ENCODE measurements around the gene AKAP1. TPM values are rescaled to one million over a fixed set of nuclear protein-coding genes. Genes with fewer than 3 reads are reported as not detected.

Gene AKAP1
- polyA plus RNA-seq, 1 donor from 2014 or later, result 38.7 TPM

GRCh38 chr17:57085448-57086068 is 512 bp downstream of the AKAP1 start:
- Histone ChIP-seq H3K9me2 (ENCODE audit: insufficient read depth, low read length) (no peaks in the 10 kb centered on the region), H3K36me3 (ENCODE audit: insufficient read depth, low read length) (no peaks in the 10 kb centered on the region), H3K79me2 (replicated peaks; ENCODE audit: insufficient read depth, low read length) (peaks cover 15% of the 10 kb centered on the region), H3F3A (ENCODE audit: insufficient read depth, low read length, poor library complexity, severe bottlenecking) (no peaks in the 10 kb centered on the region), H3K27ac (ENCODE audit: low read length) (peak overlapping the region; percentile 55), H2AFZ (ENCODE audit: low read depth, low read length) (peak overlapping the region; percentile 70), H4K20me1 (ENCODE audit: insufficient read depth) (no peaks in the 10 kb centered on the region), H3K4me3 (ENCODE audit: low read length) (peak overlapping the region; percentile 96), H3K27me3 (ENCODE audit: insufficient read depth, low read depth, low read length) (peaks cover 3% of the 10 kb centered on the region), H3K4me2 (ENCODE audit: low read length) (peak overlapping the region; percentile 52), H3K9me3 (ENCODE audit: low read length) (no peaks in the 10 kb centered on the region), H3K9ac (ENCODE audit: low read length) (peak overlapping the region; percentile 79)
- TF ChIP-seq EZH2 (IDR thresholded peaks at IDR 0.05; ENCODE audit: borderline replicate concordance, insufficient read depth, low read length, poor library complexity, severe bottlenecking), result no peak
- peak; percentile 84 for TF ChIP-seq MXI1 (conservative IDR thresholded peaks at IDR 0.05; ENCODE audit: poor library complexity, severe bottlenecking)
- peak; percentile 54 for TF ChIP-seq POLR2AphosphoS5 (IDR thresholded peaks at IDR 0.05)
- TF ChIP-seq SMC3 (conservative IDR thresholded peaks at IDR 0.05; ENCODE audit: poor library complexity), result peak; percentile 10

- no peaks in the 10 kb centered on the region for H3K9me2 ChIP-seq (ENCODE audit: insufficient read depth, low read length)
- no peaks in the 10 kb centered on the region for H3F3A ChIP-seq (ENCODE audit: insufficient read depth, low read length, poor library complexity, severe bottlenecking)
- no peaks in the 10 kb centered on the region for H4K20me1 ChIP-seq (ENCODE audit: insufficient read depth)
- H3K4me3 ChIP-seq (ENCODE audit: low read length), result peak overlapping the region; percentile 96
- peak overlapping the region; percentile 52 for H3K4me2 ChIP-seq (ENCODE audit: low read length)
- TF ChIP-seq TAF1 (IDR thresholded peaks at IDR 0.05; ENCODE audit: low read depth), result no peak
- TF ChIP-seq MXI1 (conservative IDR thresholded peaks at IDR 0.05; ENCODE audit: poor library complexity, severe bottlenecking), result no peak
- TF ChIP-seq RAD21 (conservative IDR thresholded peaks at IDR 0.05), result no peak
- no peak for TF ChIP-seq EP300 (conservative IDR thresholded peaks at IDR 0.05; ENCODE audit: poor library complexity, severe bottlenecking)
- no peak for TF ChIP-seq POLR2AphosphoS5 (IDR thresholded peaks at IDR 0.05)
- TF ChIP-seq CTCF (IDR thresholded peaks at IDR 0.05; ENCODE audit: poor library complexity, severe bottlenecking), result no peak
- TF ChIP-seq REST (IDR thresholded peaks at IDR 0.05; ENCODE audit: borderline replicate concordance), result no peak
- H3K79me2 ChIP-seq (replicated peaks; ENCODE audit: insufficient read depth, low read length), result peaks cover 15% of the 10 kb centered on the region
- H2AFZ ChIP-seq (ENCODE audit: low read depth, low read length), result peak overlapping the region; percentile 30
- peak overlapping the region; percentile 55 for H3K27ac ChIP-seq (ENCODE audit: low read length)
- H3K27me3 ChIP-seq (ENCODE audit: insufficient read depth, low read depth, low read length), result peaks cover 3% of the 10 kb centered on the region
- peak overlapping the region; percentile 79 for H3K9ac ChIP-seq (ENCODE audit: low read length)
- no peaks in the 10 kb centered on the region for H3K36me3 ChIP-seq (ENCODE audit: insufficient read depth, low read length)
- H3K9me3 ChIP-seq (ENCODE audit: low read length), result no peaks in the 10 kb centered on the region
Observed at GRCh38 chr17:57086069-57086930, 1.3 kb downstream of the AKAP1 start.
